DMS114 treated with DMSO at 0.1 percent for 48 hours (cell line): ENCODE data around the gene PTBP3.
"Not testable (repeated sequence)": the region's sequence is repeated elsewhere in the genome, so short reads cannot be mapped to it uniquely, and the experiment has no call there.

Source experiments
- DNase-seq: peaks from one replicate; lab custom pipeline; 2025; ENCODE audit not compliant: unreplicated experiment; lab: John Stamatoyannopoulos, UW

The PTBP3 gene

GRCh38 chr9:112218908-112219307 is 114.5 kb downstream of the PTBP3 start:
- no peak for DNase-seq

GRCh38 chr9:112212926-112213325 is 120.5 kb downstream of the PTBP3 start:
- no peak for DNase-seq

- DNase-seq: no peak
Measured at GRCh38 chr9:112207451-112207850, 126.0 kb downstream of the PTBP3 start.

- DNase-seq: no peak
Measured at GRCh38 chr9:112203536-112203935, 129.9 kb downstream of the PTBP3 start.

- no peak for DNase-seq
Measured at GRCh38 chr9:112200711-112201110, 132.7 kb downstream of the PTBP3 start.

- DNase-seq: no peak
Measured at GRCh38 chr9:112198646-112199045, 134.8 kb downstream of the PTBP3 start.

- no peak for DNase-seq
Measured at GRCh38 chr9:112194969-112195431, 138.4 kb downstream of the PTBP3 start.

GRCh38 chr9:112193572-112194288 is 139.7 kb downstream of the PTBP3 start:
- no peak for DNase-seq

GRCh38 chr9:112190320-112190719 is 143.1 kb downstream of the PTBP3 start:
- DNase-seq: not testable (repeated sequence)

GRCh38 chr9:112188884-112189283 is 144.5 kb downstream of the PTBP3 start:
- DNase-seq: no peak

- no peak for DNase-seq
Measured at GRCh38 chr9:112187404-112187803, 146.0 kb downstream of the PTBP3 start.

GRCh38 chr9:112186695-112187094 is 146.7 kb downstream of the PTBP3 start:
- DNase-seq: no peak

- DNase-seq: no peak
Measured at GRCh38 chr9:112184946-112185345, 148.5 kb downstream of the PTBP3 start.

GRCh38 chr9:112184221-112184620 is 149.2 kb downstream of the PTBP3 start:
- DNase-seq: no peak

- DNase-seq: no peak
Measured at GRCh38 chr9:112180387-112180881, 153.0 kb downstream of the PTBP3 start.

- DNase-seq: no peak
Measured at GRCh38 chr9:112179816-112180215, 153.6 kb downstream of the PTBP3 start.

- no peak for DNase-seq
Measured at GRCh38 chr9:112176524-112176923, 156.9 kb downstream of the PTBP3 start.

- no peak for DNase-seq
Measured at GRCh38 chr9:112175796-112176315, 157.6 kb downstream of the PTBP3 start.

- no peak for DNase-seq
Measured at GRCh38 chr9:112174965-112175795, 158.2 kb downstream of the PTBP3 start, which contains the start of gene SUSD1. TSS of gene SUSD1 (minus strand) at chr9:112175297. CDS start at chr9:112175235, 62 bp downstream.

- no peak for DNase-seq
Measured at GRCh38 chr9:112174222-112174964, 159.0 kb downstream of the PTBP3 start.
